NT2/D1 (cell line): ENCODE measurements around the gene CRISPLD2.

Experiments used
- SUZ12 ChIP-seq: IDR thresholded peaks from 2 replicates; pipeline ENCODE4 v1.6.1; 2011; ENCODE audit not compliant: insufficient read length, insufficient read depth; ENCODE audit errors: extremely low read depth
- YY1 ChIP-seq: IDR thresholded peaks from 2 replicates; pipeline ENCODE4 v1.6.1; 2011; ENCODE audit not compliant: insufficient read length, insufficient read depth
- ZNF274 ChIP-seq: IDR thresholded peaks from 2 replicates; pipeline ENCODE4 v1.6.1; 2011; ENCODE audit warnings: mild to moderate bottlenecking, low read depth, low read length

DNA sequence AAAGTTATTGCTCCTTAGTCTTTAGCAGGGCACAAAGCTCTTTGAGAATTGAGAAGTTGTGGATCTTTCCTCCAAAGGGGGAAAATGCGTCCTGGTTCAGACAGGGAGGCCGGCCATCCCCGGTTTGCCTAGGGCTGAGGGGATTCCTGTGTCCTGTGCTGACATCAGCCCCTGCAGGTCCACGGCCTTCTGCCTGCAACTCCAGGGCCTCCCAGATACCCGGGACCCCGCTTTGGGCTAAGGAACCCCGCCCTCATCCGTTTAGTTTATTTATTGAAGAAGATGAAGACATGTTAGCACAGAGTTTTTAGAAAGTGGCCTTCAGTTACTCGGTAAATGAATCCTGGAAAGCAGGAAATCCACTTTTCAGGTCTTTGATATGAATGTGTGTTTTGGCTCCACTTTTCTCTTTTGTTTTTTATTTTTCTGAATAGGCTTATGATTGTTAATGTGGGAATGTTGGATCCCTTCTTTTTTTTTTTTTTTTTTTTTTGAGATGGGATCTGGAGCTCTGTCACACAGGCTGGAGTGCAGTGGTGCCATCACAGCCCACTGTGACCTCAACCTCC, 65.6 kb downstream of the CRISPLD2 start:
- no peak for TF ChIP-seq YY1
- TF ChIP-seq SUZ12, result no peak
- TF ChIP-seq ZNF274, result no peak
